ENCODE measurements around the gene CNPY4.

GRCh38 chr7:100132697-100133151 lies 13.3 kb downstream of the CNPY4 start:
- peak; percentile 45 to 95 (median 82) for TF ChIP-seq CTCF (IDR thresholded peaks at IDR 0.05)
- TF ChIP-seq POLR2A (IDR thresholded peaks at IDR 0.05), result no peak
